GM12864 (cell line): ENCODE data around the gene COLGALT1.
"Not testable (repeated sequence)": the region's sequence is repeated elsewhere in the genome, so short reads cannot be mapped to it uniquely, and the experiment has no call there.

ENCODE experiments used
- DNase-seq: peaks from one replicate; pipeline ENCODE4 v3.0.0-alpha.2; 2011; ENCODE audit warnings: low read depth
- H3K4me3 ChIP-seq: 2 replicates; pipeline ENCODE4 v1.5.1; 2011; ENCODE audit warnings: mild to moderate bottlenecking, low read depth, low read length, control low read depth
- CTCF ChIP-seq: IDR thresholded peaks from 2 replicates; pipeline ENCODE4 v1.5.1; 2011; ENCODE audit warnings: low read depth, mild to moderate bottlenecking, moderate library complexity, low read length, control low read depth, inconsistent platforms; ENCODE audit errors: missing control alignments

COLGALT1 gene

DNA sequence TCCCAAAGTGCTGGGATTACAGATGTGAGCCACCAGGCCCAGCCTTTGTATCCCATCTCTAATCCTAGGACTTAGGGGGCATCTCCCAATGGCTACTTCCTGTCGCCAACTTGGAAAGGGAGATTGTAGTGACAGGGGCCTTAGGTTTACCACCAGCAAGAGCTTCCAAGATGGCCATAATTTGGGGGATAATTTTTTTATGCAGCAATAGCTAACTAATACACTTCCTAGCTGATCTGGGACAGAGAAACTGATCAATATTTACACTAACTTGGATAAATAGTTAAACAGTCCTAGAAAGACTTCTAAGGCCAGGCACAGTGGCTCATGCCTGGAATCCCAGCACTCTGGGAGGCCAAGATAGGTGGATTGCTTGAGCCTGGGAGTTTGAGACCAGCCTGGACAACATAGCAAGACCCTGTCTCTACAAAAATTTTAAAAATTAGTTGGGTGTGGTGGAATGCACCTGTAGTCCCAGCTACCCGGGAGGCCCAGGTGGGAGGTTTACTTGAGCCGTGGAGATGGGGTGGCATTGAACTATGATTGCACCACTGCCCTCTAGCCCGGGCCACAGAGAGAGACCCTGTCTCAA, 5.3 kb upstream of the COLGALT1 start:
- H3K4me3 ChIP-seq, result no peak overlapping the region
- no peak for TF ChIP-seq CTCF
- DNase-seq, result no peak

DNA sequence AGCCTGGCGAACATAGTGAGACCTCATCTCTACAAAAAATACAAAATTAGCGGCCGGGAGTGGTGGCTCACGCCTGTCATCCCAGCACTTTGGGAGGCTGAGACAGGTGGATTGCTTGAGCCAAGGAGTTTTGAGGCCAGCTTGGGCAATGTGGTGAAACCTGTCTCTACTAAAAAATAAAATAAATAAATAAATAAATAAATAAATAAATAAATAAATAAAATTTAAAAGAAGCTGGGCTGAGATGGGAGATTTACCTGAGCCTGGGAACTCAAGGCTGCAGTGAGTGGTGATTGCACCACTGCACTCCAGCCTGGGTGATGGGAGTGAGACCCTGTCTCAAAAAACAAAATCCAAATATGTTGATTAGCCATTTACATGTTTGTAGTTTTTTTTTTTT, 2.7 kb upstream of the COLGALT1 start:
- not testable (repeated sequence) for DNase-seq, H3K4me3 ChIP-seq

- TF ChIP-seq CTCF, result no peak
- no peak overlapping the region for H3K4me3 ChIP-seq
- DNase-seq, result no peak
Observed at GRCh38 chr19:17553256-17553655, 2.2 kb upstream of the COLGALT1 start.

GRCh38 chr19:17554968-17555479, 425 bp upstream of the COLGALT1 start:
- peak overlapping the region; percentile 97 for H3K4me3 ChIP-seq
- DNase-seq, result no peak
- TF ChIP-seq CTCF, result no peak

- TF ChIP-seq CTCF, result peak; percentile 5
- H3K4me3 ChIP-seq, result peak overlapping the region; percentile 97
- DNase-seq, result no peak
Observed at GRCh38 chr19:17555929-17556813, 722 bp downstream of the COLGALT1 start.

GRCh38 chr19:17556995-17557394, 1.5 kb downstream of the COLGALT1 start:
- H3K4me3 ChIP-seq, result peak overlapping the region; percentile 97; the same call in 1 of the 2 replicates
- no peak for DNase-seq
- TF ChIP-seq CTCF, result no peak

DNA sequence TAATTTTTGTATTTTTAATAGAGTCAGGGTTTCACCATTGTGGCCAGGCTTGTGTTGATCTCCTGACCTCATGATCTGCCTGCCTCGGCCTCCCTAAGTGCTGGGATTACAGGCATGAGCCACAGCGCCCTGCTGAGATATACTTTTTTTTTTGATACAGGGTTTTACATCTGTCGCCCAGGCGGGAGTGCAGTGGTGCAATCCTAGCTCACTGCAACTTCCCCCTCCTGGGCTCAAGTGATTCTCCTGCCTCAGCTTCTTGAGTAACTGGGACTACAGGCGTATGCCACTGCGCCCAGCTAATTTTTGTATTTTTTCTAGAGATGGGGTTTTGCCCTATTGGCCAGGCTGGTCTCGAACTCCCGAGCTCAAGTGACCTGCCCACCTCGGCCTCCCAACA, 2.0 kb downstream of the COLGALT1 start:
- DNase-seq, result no peak
- H3K4me3 ChIP-seq, result no peak overlapping the region
- TF ChIP-seq CTCF, result no peak
